AG04449 (cell line): Measurements from ENCODE around the gene RSPRY1.

Experiments used
- CTCF ChIA-PET: fragments of 350-600 bp; formaldehyde crosslinking; extraction: SDS; loops from one replicate; lab custom pipeline; 2021; ENCODE audit warnings: antibody characterized with exemption; lab: Yijun Ruan, JAX
- POLR2A ChIA-PET: fragments of 400-600, 350-600 bp; formaldehyde crosslinking; extraction: SDS; loops from one replicate; lab custom pipeline; 2020; ENCODE audit warnings: antibody characterized with exemption, inconsistent platforms; lab: Yijun Ruan, JAX
- DNase-seq: peaks from one replicate; pipeline ENCODE4 v3.0.0-alpha.2; 2010; ENCODE audit warnings: low read depth, low spot score
- H3K4me3 ChIP-seq: 2 replicates; pipeline ENCODE4 v1.5.1; 2011; ENCODE audit warnings: low read depth, mild to moderate bottlenecking, control low read depth, low read length
- TF ChIP-seq, protein P1 (sequence below): IDR thresholded peaks from one replicate; pipeline ENCODE4 v1.5.1; 2011; ENCODE audit warnings: mild to moderate bottlenecking, moderate library complexity, low read length, control low read depth, inconsistent platforms; ENCODE audit not compliant: insufficient read depth; ENCODE audit errors: missing control alignments

Gene RSPRY1

DNA sequence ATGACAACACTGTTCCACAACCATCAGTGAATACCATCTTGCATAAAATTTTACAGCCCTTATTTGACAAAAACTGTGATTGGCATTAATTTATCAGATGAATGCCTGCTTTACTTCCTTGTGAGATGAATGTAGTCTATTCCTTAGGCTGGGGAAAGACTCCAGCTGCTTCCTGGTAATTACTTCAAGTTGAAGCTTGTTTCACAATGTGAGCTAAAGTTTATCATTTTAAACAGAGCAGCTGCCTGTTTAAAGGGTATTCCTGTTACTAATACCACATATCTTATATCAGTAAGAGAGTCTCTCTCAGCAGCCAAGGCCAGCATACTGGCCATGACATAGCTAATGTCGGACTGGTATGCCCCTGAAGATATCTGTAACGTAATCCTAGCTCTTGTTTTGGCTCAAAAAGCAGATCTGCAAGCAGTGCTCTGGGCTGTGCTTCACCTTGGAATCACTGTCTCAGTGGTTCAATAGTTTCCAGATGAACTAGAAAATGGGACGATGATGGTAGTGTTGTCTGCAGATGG is 45.8 kb downstream of the RSPRY1 start:
- CTCF ChIA-PET: interaction anchor here (0.8 to 1.5 kb wide), 2 partner anchors 8 to 10 kb away, joined by 4 read pairs; no protein-coding TSS in a partner anchor
- TF ChIP-seq, protein P1, sequence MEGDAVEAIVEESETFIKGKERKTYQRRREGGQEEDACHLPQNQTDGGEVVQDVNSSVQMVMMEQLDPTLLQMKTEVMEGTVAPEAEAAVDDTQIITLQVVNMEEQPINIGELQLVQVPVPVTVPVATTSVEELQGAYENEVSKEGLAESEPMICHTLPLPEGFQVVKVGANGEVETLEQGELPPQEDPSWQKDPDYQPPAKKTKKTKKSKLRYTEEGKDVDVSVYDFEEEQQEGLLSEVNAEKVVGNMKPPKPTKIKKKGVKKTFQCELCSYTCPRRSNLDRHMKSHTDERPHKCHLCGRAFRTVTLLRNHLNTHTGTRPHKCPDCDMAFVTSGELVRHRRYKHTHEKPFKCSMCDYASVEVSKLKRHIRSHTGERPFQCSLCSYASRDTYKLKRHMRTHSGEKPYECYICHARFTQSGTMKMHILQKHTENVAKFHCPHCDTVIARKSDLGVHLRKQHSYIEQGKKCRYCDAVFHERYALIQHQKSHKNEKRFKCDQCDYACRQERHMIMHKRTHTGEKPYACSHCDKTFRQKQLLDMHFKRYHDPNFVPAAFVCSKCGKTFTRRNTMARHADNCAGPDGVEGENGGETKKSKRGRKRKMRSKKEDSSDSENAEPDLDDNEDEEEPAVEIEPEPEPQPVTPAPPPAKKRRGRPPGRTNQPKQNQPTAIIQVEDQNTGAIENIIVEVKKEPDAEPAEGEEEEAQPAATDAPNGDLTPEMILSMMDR: no peak
- POLR2A ChIA-PET: interaction anchor here (0.6 kb wide), 1 partner anchor 148 kb away, joined by 3 read pairs; no protein-coding TSS in a partner anchor
- no peak for DNase-seq
- no peak overlapping the region for H3K4me3 ChIP-seq

DNA sequence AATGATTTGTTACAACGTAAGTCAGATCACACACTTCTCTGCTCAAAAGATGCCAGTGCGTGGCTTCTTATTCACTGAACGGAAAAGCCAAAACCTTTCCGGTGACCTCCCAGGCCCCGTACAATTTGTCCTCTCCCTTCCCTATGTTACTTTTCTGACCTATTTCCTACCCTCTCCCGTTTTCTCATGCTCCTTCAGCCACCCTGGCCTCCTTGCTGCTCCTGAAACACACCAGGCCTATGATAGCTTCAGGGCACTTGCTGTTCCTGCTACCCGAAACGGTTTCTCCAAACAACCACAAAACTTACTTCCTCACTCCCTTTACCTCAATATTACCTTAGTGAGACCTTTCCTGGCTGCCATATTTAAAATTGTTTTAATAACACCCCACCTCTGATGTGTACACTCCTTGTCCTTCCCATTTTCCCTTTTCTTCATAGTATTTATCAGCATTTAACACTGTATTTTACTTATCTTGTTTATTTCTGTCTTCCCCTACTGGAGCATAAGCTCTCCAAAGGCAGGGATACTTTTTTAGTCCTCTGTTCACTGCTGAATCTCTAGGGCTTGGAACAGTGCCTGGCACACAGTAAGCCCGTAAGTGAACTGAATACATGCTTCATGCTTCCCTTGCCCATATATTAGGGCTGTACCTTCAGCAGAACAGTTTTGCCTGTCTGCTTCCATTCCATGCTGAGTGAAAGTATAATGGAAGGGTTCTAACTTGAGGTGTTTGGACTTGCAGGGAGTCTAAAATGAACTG is 48.0 kb downstream of the RSPRY1 start:
- no peak overlapping the region for H3K4me3 ChIP-seq
- TF ChIP-seq, protein P1: no peak
- ChIA-PET POLR2A (interaction anchor here (0.5 kb wide), 1 partner anchor 134 kb away, joined by 3 read pairs; no protein-coding TSS in a partner anchor), CTCF (no interaction called here)
- no peak for DNase-seq

DNA sequence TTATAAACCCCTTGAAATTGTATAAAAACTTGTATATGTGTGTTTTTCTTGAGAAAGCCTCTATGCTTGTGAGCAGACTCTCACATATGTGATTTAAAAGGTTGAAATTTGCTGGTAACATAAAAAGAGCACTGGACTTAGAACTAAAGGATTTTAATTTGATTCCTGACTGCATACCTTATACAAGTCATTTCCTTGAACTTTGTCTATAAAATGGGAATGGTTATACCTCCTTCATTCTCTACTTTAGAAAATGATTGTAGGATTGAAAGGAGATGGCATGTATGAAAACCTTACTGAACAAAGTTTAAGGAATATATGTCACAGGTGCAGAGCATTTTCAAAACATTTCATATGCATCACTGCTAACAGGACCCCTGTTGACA is 48.6 kb downstream of the RSPRY1 start:
- no peak for DNase-seq
- no peak overlapping the region for H3K4me3 ChIP-seq
- TF ChIP-seq, protein P1: no peak
- ChIA-PET POLR2A (no interaction called here), CTCF (no interaction called here)

DNA sequence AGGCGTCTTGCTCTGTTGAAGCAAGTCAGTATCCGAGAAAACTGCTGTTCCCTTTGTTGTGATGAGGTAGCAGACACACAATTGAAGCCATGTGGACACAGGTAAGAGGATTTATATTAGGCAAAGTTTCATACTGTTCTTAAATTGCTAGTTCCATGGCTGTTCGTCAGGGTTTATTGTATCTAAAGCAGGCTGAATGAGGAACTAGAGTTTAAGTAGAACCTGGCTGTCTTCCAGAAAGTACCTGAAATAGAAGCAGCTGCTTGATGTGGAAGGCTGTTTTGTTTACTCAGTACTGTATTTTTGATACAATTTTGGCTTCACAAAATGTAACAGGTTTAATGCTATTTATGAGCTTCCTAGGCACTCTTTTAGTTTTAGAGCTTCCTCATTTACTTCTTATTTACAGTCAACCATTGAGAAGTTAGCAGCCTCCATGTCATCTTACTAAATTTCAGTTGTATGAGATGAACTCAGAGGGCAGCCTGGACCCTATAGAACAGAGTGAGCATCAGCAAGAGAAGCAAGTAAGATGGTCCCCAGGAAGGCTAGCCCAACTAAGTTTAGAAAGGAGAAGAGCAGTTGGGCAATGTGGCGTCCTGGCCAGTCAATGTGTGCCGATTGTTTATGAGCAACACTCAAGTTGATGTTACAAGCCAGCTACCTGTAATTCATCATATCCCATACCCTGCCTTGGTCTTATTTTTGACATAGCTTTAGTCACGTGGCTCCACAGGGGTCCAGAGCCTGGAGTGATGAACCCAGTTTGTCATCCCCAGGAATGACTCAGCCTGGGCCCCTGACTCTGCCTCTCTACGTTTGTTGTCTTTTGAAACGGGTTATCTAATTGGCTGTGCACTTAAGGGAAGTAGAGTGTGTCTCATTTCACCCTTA is 49.2 kb downstream of the RSPRY1 start:
- POLR2A ChIA-PET: interaction anchor here (0.9 kb wide), 1 partner anchor 10 kb away, joined by 3 read pairs; the partner anchor contains the start of gene ARL2BP
- no peak for DNase-seq
- H3K4me3 ChIP-seq: no peak overlapping the region
- CTCF ChIA-PET: interaction anchor here (1.0 to 2.4 kb wide), 4 partner anchors 10 to 151 kb away, joined by 3 to 7 read pairs (median 4); partner anchors contain the start of genes ARL2BP and CPNE2
- TF ChIP-seq, protein P1: no peak

DNA sequence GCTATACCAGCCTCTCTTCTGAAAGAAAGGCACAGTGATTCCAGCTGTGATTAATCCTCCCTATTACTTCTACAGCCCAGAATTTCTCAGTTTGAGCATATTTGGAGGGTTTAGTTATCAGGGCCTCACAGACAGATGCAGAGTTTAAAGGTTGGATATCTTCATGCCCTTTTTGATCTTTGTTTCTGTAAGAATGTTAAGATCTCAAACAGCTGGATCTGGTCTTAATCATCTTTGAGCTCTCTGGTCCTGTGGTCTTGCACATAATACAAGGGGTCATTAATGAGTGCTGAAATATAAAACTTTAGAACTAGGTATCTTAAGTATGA is 49.9 kb downstream of the RSPRY1 start:
- no peak for DNase-seq
- TF ChIP-seq, protein P1: no peak
- no peak overlapping the region for H3K4me3 ChIP-seq
- POLR2A ChIA-PET: interaction anchor here (0.9 kb wide), 1 partner anchor 9 kb away, joined by 3 read pairs; the partner anchor contains the start of gene ARL2BP
- CTCF ChIA-PET: interaction anchor here (1.0 to 2.4 kb wide), 5 partner anchors 9 to 181 kb away, joined by 3 to 7 read pairs (median 3); partner anchors contain the start of genes ARL2BP and CPNE2
